ENCODE measurements around the gene NXPH2.
"Not testable (repeated sequence)": the region's sequence is repeated elsewhere in the genome, so short reads cannot be mapped to it uniquely, and the experiment has no call there.

NXPH2 gene

DNA sequence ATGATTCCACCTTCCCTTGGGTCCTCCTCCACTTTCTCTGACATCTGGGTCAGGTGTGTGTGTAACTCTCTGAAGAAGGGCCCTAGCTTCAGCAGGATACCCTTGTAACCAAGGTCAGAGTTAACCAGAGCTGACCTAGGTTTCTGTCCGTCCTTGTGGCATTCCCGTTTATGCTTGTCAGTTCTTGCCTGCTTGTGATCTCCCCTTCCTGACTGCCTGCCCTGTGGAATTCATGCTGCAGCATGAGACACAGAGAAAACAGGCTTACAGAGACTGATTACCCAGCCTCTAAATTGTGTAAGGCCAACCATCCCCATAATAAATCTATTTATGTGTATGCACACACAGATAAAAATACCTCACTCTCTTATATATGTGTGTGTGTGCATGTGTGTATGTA is 22.8 kb downstream of the NXPH2 start:
- DNase-seq (ENCODE audit: low read depth in 2 of 2) = no peak

DNA sequence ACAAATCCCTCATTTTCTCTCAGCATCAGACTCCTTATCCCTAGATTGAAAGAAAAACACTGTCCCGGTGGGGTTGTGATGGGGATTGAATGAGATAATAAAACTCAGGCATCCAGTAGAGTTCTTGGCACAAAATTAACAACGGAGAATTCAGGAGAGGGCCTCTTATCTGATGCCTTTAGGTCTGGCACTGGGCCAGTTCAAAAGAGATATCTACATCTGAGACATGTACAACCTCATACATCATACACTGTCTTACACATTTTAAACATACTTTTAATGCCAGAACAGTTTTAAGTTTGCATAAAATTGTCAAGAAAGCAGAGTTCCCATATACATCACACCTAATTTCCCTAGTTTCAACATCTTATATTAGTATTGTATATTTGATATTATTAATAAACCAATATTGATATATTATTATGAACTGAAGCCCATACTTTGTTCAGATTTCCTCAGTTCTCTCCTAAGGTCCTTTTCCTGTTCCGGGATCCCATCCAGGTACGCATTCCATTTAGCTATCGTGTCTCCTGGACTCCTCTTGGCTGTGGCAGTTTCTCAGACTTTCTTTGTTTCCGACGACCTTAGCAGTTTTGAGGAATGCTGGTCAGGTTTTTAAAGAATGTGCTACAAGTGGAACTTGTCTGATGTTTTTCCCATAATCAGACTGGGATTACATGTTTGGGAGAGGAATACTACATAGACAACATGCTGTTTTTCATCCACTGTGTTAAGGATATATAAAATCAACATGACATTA is 27.8 kb downstream of the NXPH2 start:
- no peak for DNase-seq (ENCODE audit: low read depth in 2 of 2)

DNA sequence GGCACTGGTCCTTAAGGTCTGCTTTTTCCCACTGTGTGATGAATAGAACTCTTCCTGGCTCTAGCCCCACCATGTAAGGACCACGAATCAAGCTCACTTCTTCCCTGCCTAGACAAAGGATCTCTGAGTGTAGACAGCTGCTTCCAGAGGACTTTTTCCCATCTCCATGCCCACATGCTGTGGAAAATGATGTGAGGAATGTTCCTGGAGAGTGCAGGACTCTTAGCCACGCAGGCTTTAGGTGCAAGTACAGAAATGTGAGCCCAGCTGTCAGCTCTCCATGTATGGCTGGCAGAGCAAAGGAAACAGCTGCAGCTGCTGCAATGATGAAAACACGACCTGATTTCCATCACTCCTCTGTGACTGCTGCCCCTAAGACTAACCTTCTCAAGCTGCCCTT is 35.5 kb downstream of the NXPH2 start:
- DNase-seq (ENCODE audit: low read depth in 2 of 2) = no peak

DNA sequence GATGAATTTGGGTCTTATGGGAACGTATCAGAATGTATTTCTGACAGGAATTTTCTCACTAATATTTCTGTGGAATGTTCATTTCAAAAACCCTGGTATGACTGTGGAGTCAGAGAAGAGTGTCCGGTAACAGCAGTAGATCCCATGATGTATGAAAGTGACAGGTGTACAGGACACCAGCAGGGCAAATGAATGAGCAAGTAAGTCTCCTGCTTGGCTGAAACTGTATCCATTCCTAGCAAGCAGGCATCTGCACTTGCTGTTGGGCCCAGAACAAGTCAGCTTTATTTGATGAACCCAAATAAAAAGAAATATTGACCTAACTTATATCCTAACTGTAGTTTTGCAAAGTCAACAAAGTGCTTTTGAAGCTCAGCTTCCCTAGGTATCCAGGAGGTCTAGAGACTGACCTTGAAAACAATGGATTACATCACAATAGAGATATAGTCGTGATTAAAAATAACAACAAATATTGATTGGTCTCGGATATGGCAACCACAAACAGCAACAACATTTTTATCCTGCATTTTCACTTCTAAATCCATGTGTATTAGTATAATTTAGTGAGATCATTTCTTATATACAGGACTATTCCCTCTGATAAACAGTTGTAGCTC is 37.6 kb downstream of the NXPH2 start:
- no peak for DNase-seq (ENCODE audit: low read depth in 2 of 2)

DNA sequence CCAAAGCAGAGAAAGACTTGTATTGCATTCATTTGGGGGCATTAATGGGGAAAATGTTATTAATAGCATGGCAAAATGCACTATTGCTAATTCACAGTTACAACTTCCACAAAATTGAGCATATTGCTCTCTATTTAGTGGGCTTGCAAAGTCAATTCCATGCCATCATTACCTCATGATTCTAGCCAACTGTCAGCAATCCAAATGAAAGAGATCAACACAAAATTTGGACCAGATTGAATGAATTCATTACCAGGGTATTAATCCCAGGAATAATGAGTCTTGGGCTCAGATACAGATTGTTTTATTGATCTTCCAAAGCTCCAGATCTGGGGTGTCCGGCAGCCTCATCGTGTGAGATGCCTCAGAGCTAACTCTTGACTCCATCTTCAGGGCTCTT is 38.3 kb downstream of the NXPH2 start:
- DNase-seq (ENCODE audit: low read depth in 2 of 2) = no peak

DNA sequence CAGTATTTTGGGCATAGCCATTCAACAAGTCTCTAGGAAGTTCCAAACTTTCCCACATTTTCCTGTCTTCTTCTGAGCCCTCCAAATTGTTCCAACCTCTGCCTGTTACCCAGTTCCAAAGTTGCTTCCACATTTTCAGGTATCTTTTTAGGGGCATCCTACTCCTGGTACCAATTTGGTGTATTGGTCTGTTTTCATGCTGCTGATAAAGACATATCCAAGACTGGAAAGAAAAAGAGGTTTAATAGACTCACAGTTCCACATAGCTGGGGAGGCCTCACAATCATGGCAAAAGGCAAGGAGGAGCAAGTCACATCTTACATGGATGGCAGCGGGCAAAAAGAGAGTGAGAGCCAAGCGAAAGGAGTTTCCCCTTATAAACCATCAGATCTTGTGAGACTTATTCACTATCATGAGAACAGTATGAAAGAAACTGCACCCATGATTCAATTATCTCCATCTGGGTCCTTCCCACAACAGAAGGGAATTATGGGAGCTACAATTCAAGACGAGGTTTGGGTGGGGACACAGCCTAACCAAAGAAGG is 43.1 kb downstream of the NXPH2 start:
- DNase-seq (ENCODE audit: low read depth in 2 of 2) = not testable (repeated sequence)

DNA sequence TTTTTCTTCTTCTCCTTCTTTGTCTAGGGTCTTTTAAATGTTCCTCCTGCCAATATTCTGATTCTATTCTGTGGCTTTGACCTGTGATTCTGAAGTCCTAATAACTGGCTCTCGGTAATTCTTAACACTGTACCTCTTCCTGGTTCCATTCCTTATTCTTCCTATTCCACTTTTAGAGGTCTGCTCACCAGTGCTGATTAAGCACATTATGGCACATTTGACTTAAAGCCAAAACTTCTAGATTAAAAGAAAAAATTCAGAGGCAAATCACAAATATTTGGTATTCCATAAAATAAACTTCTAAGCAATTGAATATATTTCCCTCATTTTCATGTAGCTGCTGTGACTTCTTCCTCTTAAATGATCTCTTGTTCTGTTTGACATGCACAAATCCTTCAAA is 47.5 kb downstream of the NXPH2 start:
- no peak for DNase-seq (ENCODE audit: low read depth in 2 of 2)

DNA sequence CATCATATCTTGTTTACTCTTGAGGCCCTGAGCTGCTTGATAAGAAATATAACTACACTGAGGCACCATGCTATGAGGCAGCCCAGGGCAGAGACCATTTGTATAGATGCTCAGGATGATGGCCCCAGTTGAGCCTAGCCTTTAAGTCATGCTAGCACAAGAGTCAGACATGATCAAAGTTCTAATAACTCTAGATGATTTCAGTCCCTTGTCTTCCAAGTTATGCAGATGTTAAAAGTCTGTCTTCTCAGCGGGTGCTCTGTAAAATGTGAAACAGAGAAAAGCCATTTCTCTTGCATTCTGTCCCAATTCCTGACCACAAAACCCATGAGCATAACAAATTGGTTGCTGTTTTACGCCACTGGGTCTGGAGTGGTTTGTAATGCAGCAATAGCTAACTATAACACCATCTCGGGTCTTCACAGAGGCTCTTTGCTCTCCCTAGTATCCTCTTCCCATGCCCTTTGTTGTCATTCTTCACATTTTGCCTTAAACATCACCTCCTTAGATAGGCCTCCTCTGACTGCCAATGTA is 49.6 kb downstream of the NXPH2 start:
- no peak for DNase-seq (ENCODE audit: low read depth in 2 of 2)

DNA sequence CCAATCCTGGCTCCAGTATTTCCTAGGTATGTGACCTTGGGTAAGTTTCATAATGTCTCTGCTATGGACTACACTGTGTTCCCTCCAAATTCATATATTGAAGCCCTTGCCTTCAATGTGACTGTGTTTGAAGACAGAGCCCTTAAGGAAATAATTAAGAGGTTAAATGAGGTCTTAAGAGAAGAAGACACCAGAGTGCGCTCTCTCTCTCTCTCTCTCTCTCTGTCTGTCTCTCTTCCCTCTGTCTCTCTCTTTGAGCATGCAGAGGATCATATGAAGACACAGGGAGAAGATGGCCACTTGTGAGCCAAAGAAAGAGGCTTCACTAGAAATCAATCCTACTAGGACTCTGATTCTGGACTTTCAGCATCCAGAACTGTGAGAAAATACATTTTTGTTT is 52.2 kb downstream of the NXPH2 start:
- DNase-seq (ENCODE audit: low read depth in 2 of 2) = no peak

DNA sequence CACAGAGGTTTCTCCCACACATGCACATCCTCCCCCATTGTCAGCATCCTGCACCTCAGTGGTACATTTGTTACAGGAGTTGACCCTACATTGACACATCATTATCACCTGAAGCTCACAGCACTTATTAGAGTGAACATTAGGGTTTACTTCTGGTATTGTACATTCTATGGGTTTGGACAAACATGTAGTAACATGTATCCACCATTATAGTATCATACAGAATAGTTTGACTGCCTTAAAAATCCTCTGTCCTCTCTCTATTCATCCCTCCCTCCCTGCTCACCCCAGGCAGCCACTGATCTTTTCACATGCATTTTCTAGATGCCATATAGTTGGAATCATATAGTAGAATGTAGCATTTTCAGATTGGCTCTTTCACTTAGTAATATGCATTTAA is 53.5 kb downstream of the NXPH2 start:
- no peak for DNase-seq (ENCODE audit: low read depth in 2 of 2)

DNA sequence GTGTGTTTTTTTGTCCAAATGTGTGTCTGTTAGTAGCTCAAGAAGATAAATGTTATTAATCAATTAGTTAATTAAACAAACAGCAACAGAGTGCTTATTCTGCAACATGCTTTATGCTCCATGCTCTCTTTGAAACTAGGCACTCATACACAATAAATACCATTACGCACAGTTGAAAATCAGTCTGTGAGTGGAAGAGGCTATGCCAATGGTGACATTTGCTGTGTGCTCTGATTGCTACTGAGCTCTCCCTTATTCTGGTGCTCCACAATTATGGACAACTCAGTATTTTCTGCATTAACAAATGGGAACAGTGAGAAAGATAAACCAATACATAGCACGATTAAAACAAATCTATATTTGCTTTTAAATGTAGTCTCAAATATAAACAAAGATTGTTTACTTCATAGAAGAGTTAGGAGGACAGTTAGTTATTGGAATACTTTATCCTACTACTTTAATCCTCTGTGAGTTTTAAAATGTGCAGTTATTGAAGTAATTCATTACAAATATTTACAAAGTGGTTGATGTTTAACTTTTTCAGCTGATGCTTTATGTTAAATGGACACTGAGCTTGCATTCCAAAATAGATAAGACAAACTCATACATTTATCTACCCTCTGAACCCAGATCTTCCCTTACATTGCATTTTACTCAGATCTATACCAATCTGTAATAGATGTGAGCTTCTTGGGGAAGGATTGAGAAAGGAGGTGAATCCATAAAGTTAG is 55.3 kb downstream of the NXPH2 start:
- no peak for DNase-seq (ENCODE audit: low read depth in 2 of 2)

DNA sequence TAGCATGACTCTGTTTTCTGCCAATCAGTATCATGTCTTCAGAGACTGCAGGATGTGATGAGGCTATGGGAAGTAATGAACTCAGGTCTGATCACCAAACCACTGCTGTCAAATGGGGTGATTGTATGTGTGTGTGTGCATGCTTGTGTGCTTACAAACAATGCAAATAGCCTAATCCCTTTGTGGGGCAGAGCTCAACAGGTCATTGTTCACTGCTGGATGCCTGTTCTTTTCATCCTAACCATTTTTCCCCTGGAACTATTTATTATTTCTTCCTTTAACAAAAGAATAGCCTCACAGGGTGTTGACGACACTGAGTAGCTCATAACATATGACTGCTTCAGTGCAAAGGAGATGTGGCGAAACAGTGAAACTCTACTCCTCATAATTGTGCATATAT is 55.9 kb downstream of the NXPH2 start:
- no peak for DNase-seq (ENCODE audit: low read depth in 2 of 2)

DNA sequence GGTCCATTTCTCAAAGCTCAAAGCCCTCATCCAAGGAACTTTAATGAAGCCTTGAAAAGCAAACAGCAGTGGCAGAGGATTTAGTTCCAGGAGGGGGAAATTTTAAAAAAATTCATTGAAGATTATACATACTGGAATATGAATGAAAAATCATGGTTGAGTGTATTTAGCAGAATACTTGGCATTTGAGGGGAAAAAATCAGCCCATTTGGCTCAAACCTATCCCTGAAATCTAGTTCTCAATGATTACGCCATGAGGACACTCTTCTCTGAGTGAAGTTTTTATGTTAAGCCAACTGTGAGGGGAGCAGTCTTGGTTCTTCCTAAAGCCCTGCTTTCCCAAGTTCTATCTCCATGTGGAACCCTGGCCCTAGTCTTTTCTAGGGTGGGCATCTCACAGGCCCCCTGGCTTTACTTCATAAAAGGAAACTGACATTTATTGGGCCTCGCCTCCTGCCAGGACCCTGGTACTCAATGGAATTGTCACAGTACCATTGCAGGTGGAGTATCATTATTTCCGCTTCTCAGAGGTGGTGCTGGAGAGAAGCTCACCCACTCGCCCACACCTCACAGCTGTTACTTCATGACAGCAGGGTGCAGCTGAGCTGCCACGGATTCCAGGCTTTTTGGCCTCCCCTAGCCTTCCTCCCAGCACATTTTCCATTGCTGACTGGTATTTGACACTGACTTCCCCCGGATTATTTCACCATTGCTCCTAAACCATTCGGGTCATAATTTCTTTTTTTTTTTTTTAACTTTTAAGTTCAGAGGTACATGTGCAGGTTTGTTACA is 56.8 kb downstream of the NXPH2 start:
- DNase-seq (ENCODE audit: low read depth in 2 of 2) = no peak

DNA sequence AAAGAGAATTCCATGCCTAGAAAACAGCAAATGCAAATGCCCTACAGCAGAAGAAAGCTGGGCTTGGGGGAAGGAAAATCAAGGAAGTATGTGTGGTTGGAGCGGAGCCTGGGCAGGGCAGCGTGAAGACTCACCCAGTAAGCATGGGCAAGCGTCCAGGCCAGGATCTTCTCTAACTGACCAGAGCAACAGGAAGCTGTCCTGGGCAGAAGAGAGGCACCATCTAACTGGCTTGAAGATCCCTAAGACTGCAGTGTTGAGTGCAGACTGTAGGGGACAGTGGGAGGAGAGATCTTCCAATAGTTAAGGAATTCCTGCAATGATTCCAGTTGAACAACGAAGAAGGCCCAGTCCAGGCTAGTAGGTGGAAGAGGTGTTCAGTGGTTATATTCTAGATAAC is 57.9 kb downstream of the NXPH2 start:
- DNase-seq (ENCODE audit: low read depth in 2 of 2) = no peak

DNA sequence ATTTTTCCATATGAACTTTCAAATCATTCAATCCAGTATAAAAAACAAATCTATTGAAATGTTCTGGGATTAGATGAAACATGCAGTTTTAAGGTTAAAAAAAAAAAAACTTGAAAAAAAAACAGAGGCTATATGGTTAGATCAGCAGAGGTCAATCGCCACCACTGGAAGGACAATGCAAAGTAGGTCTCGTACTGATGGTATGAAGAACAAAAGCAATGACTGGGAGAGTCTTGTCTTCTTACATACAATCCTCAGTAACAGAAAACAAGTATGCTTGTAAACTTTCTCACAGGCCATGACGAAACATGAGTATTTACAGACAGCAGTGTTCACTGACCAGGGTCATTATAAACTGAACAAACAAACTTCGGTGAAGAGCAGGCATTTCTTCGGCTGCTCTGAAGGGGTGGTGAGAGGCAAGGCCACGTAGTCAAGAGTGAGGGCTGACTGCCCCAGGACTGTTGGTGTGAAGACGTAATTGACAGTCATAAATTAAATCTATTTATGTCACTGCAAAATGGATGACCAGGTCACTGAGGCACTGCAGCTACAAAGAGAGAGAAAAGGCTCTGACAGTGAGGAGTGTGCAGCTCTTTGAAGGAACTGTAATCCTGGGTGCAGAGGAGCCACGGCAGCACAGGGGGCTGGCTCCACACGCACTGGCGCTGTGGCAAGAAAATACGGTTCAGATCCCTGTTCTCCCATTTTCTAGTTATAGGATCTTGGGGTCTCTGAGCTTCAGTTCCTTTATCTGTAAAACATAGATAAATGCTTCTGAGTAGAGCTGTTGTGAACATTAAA is 60.0 kb downstream of the NXPH2 start:
- DNase-seq (ENCODE audit: low read depth in 2 of 2) = no peak

DNA sequence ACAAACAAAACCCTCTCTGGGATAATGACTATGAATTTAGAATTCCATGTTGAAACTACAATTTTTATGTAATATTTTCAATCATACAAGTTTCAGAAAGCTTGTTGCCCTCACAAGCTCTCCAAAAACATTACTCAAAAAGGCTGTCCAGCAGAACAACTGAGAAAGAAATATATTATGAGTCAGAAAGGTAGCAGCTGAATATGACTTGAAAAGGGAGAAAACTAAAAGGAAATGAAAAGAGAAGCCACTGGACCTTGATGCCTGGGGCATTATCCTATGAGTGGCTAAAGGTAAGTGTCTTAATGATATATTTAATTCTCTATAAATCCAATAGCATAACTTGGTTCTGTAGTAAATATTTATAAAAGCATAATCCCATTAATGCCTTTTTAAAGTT is 61.8 kb downstream of the NXPH2 start:
- no peak for DNase-seq (ENCODE audit: low read depth in 2 of 2)

DNA sequence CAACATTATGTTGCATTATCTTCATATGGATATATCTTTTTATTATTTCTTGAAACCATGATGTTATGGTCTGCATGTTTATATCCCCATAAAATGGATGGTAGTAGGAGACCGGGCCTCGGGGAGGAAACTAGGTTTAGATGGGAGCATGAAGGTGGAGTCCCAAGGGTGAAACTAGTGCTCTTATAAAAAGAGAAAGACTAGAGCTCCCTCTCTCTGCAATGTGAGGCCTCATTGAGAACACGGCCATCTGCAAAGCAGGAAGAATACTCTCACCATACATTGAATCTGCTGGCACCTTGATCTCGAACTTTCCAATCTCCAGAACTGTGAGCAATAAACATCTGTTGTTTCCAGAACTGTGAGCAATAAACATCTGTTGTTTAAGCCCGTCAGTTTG is 64.0 kb downstream of the NXPH2 start:
- no peak for DNase-seq (ENCODE audit: low read depth in 2 of 2)

DNA sequence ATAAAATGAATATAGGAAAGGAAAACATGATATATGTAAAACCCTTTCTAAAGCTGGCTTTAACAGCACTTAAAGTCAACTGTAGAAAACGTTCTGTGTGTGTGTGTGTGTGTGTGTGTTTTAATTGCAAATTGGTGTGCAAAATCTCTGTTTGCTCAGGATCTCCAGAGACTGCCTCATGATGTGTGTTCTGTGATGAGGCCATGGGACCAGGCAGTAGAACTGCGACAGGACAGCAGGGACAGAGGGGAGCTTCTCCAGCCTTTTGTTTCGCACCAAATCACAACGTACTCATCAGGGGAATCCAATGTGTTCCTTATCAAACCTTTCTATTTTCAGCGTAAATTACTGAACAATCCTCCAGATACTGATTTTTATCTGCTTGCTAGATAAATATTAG is 66.7 kb downstream of the NXPH2 start:
- no peak for DNase-seq (ENCODE audit: low read depth in 2 of 2)

DNA sequence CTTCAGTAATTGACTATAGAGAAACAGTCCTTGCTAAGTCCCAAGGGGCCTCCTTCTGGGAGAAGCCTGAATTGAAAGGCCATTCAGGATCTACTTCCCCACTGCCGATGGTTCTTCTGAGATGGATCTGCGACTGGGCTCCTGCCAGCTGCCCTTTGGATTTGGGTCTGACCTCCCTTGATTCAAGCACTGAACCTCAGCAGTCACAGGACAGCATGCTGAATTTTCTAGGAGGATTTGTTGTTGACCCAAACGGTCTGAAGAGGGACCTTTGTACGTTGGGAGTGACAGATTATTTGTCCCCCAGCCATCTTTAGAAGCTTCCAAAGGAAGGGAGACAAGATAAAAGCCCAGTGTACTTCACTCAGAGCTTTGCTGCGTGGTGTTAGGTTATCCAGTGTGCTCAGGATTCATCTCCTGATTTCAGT is 67.1 kb downstream of the NXPH2 start:
- DNase-seq (ENCODE audit: low read depth in 2 of 2) = no peak

DNA sequence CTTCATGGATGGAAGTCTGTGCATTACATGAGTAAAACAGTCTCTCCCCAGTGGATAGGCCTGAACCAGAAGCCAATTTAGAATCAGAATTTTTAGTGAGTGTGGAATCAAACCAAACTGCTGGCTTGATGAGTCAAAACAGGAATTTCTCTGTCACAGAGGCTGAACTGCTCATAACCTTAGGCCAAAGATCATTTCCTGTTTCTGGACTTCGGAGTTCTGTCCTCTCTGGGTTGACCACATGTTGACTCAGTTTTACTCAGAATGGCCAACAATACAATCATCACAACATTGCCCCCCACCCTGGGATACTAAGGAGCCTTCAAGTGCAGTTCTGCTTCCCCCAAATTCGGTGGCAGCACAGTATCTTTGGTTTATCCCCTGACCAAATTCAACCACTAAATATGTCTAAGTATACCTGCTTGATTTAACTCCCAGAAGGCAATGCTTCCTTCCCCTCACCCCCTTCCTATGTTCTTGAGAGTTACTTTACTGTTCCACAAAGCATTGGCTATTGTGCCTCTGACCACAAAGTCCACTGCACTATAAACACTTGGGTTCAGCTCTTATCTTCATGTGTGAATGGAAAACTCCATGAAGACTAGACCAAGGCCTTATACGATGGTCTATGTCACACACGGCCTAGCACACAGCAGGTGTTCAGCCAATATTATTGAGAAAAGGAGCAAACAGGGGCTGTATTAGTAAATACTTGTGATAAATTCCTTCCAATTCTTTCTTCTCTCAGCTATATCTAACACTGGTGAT is 67.8 kb downstream of the NXPH2 start:
- no peak for DNase-seq (ENCODE audit: low read depth in 2 of 2)

Measured in stimulated activated CD4-positive, alpha-beta T cell treated with anti-CD3 and anti-CD28 coated beads, Interleukin-4, amount 100 ng/mL, for 48 hours (primary cell).